ENCODE results near the gene SLC29A1.

SLC29A1 gene

DNA sequence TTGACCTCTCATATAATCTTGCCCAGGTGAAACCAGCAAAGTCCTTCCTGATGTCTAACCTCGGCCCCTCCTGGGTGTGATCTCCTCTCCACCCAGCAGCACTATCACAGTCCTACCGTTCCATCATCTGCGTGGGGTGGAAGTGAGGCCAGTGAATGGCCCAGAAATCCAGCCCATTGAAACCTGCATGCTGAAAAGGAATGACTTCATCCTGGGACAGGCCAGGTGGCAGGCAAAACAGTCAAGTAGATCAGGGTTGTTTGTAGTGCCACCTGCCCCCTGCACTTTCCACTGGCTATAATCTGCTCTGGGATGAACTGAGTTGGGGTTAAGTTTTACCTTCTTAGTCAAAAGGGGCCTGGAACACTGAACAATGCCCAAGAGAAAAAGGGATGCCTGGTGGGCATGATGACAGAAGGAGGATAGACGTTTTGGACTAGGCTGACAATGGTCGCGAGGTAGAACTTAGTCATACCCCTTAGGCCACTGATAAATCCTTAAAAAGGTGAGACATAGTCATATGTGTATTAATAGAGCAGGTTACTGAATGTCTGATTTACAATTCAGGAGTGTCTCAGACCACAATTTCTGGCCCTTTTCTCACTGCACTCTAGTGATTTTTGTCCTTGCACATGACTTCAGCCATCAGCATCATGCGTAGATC lies 15.4 kb downstream of the SLC29A1 start:
- H3K36me3 ChIP-seq (replicated peaks in 1 of 2; ENCODE audit: control insufficient read depth in 2 of 2, insufficient read depth in 2 of 2, low read length in 2 of 2) = peaks cover 2 to 17% of the 10 kb centered on the region in 2 donors
- H2AFZ ChIP-seq (ENCODE audit: low read length) = no peak overlapping the region
- no peak for DNase-seq (ENCODE audit: low spot score)
- no peak overlapping the region for H4K8ac ChIP-seq (ENCODE audit: low read depth, low read length)
- no peak overlapping the region for H3K4ac ChIP-seq (ENCODE audit: low read length)
- H2BK5ac ChIP-seq (ENCODE audit: low read length) = no peak overlapping the region
- no peak overlapping the region for H2AK5ac ChIP-seq (ENCODE audit: low read depth, low read length)
- H3K23ac ChIP-seq (ENCODE audit: low read depth, low read length, poor library complexity) = no peak overlapping the region
- peaks cover 7 to 14% of the 10 kb centered on the region in 2 donors for H3K4me1 ChIP-seq (ENCODE audit: control insufficient read depth in 2 of 2, insufficient read depth in 1 of 2, low read depth in 1 of 2, low read length in 2 of 2)
- H3K9ac ChIP-seq (ENCODE audit: low read depth, low read length, poor library complexity) = no peak overlapping the region
- H3K4me2 ChIP-seq (ENCODE audit: insufficient read depth, low read length, poor library complexity, severe bottlenecking) = no peak overlapping the region
- H3K27me3 ChIP-seq (ENCODE audit: control insufficient read depth in 3 of 3, insufficient read depth in 3 of 3, low read depth in 1 of 3, low read length in 3 of 3) = no peaks in the 10 kb centered on the region
- H3K27ac ChIP-seq (replicated peaks; ENCODE audit: low read length) = no peak overlapping the region
- no peaks in the 10 kb centered on the region for H3K9me3 ChIP-seq (replicated peaks in 1 of 2; ENCODE audit: control insufficient read depth in 2 of 2, insufficient read depth in 1 of 2, low read depth in 1 of 2, low read length in 2 of 2)
- H3K14ac ChIP-seq (ENCODE audit: low read length) = no peak overlapping the region
- H3K79me1 ChIP-seq (ENCODE audit: low read depth, low read length) = no peaks in the 10 kb centered on the region
- H2BK120ac ChIP-seq (ENCODE audit: low read depth, low read length) = no peak overlapping the region
- H3K4me3 ChIP-seq (ENCODE audit: low read length in 2 of 2) = no peak overlapping the region
- no CpG with 5 or more reads among the region's 7 CpGs for WGBS, 2 donors (ENCODE audit: extremely low coverage in 2 of 2, insufficient read length in 2 of 2, insufficient replicate concordance in 1 of 2)
- no peak overlapping the region for H3K18ac ChIP-seq (ENCODE audit: low read length)
- H2BK12ac ChIP-seq (ENCODE audit: low read length) = peak overlapping the region; percentile 11
- no peak overlapping the region for H2BK15ac ChIP-seq (ENCODE audit: low read length)
- no peak overlapping the region for H4K91ac ChIP-seq (ENCODE audit: low read depth, low read length, poor library complexity)

DNA sequence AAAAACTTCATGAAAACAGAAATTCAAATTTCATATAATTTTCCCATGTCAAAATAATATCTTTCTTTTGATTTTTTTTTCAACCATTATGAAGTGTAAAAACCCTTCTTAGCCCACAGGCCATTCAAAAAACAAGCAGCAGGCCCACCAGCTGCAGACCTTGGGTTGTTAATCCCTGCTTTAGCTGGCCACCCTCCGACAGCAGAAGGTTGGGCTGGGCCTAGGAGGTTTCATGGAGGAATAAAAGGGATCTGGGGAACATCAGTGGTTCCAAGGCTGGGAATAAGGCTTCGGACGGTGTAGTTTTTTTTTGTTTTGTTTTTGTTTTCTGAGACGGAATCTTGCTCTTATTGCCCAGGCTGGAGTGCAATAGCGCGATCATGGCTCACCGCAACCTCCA lies 19.9 kb downstream of the SLC29A1 start:
- no peak overlapping the region for H3K18ac ChIP-seq (ENCODE audit: low read length)
- no peak overlapping the region for H2AFZ ChIP-seq (ENCODE audit: low read length)
- no peak overlapping the region for H3K9ac ChIP-seq (ENCODE audit: low read depth, low read length, poor library complexity)
- no peaks in the 10 kb centered on the region for H3K79me1 ChIP-seq (ENCODE audit: low read depth, low read length)
- no peak overlapping the region for H2AK5ac ChIP-seq (ENCODE audit: low read depth, low read length)
- no peak overlapping the region for H4K8ac ChIP-seq (ENCODE audit: low read depth, low read length)
- WGBS, 2 donors (ENCODE audit: extremely low coverage in 2 of 2, insufficient read length in 2 of 2, insufficient replicate concordance in 1 of 2) = no CpG with 5 or more reads among the region's 7 CpGs
- H3K4ac ChIP-seq (ENCODE audit: low read length) = no peak overlapping the region
- no peak overlapping the region for H2BK15ac ChIP-seq (ENCODE audit: low read length)
- peaks cover 13% of the 10 kb centered on the region in 2 donors for H3K4me1 ChIP-seq (ENCODE audit: control insufficient read depth in 2 of 2, insufficient read depth in 1 of 2, low read depth in 1 of 2, low read length in 2 of 2)
- H3K27ac ChIP-seq (replicated peaks; ENCODE audit: low read length) = no peak overlapping the region
- H2BK120ac ChIP-seq (ENCODE audit: low read depth, low read length) = no peak overlapping the region
- no peak overlapping the region for H3K23ac ChIP-seq (ENCODE audit: low read depth, low read length, poor library complexity)
- no peak overlapping the region for H4K91ac ChIP-seq (ENCODE audit: low read depth, low read length, poor library complexity)
- H2BK5ac ChIP-seq (ENCODE audit: low read length) = no peak overlapping the region
- H3K9me3 ChIP-seq (replicated peaks in 1 of 2; ENCODE audit: control insufficient read depth in 2 of 2, insufficient read depth in 1 of 2, low read depth in 1 of 2, low read length in 2 of 2) = no peaks in the 10 kb centered on the region
- no peak overlapping the region for H3K4me2 ChIP-seq (ENCODE audit: insufficient read depth, low read length, poor library complexity, severe bottlenecking)
- H3K27me3 ChIP-seq (ENCODE audit: control insufficient read depth in 3 of 3, insufficient read depth in 3 of 3, low read depth in 1 of 3, low read length in 3 of 3) = no peaks in the 10 kb centered on the region
- H3K36me3 ChIP-seq (replicated peaks in 1 of 2; ENCODE audit: control insufficient read depth in 2 of 2, insufficient read depth in 2 of 2, low read length in 2 of 2) = peaks cover 2 to 5% of the 10 kb centered on the region in 2 donors
- H2BK12ac ChIP-seq (ENCODE audit: low read length) = no peak overlapping the region
- no peak overlapping the region for H3K4me3 ChIP-seq (ENCODE audit: low read length in 2 of 2)
- no peak for DNase-seq (ENCODE audit: low spot score)
- H3K14ac ChIP-seq (ENCODE audit: low read length) = no peak overlapping the region

DNA sequence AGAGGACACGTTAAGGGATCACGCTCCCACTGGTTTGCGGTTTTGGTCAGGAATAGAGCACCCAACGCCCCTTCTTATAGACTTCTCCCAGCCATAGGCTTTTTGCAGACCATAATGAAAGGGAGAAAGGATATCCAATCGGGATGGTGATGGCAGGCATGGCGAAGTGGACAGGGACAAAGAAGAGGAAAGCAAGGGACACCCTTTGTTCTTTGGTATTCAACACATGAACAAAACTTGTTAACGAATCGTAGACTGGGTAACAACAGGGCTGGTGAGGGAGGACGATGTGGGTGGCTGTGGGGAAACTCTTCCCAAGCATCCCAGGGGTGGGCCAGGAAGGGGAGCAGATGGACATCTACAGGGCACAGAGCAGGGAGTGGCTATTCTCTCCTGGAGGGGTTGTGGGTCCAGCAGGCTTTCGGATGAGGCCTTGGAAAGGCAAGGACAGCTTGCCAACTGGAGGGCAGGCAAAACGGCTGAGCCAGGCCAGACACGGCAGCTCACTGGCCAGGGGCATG lies 22.1 kb downstream of the SLC29A1 start:
- Histone ChIP-seq H2BK15ac (ENCODE audit: low read length) (peak overlapping the region; percentile 64), H2AK5ac (ENCODE audit: low read depth, low read length) (peak overlapping the region; percentile 89), H3K79me1 (ENCODE audit: low read depth, low read length) (peaks cover 3% of the 10 kb centered on the region), H3K18ac (ENCODE audit: low read length) (peak overlapping the region; percentile 96), H3K9me3 (replicated peaks in 1 of 2; ENCODE audit: control insufficient read depth in 2 of 2, insufficient read depth in 1 of 2, low read depth in 1 of 2, low read length in 2 of 2) (no peaks in the 10 kb centered on the region), H3K4me3 (ENCODE audit: low read length in 2 of 2) (peak overlapping the region in 1 of 2 donors; percentile 72), H2BK120ac (ENCODE audit: low read depth, low read length) (peak overlapping the region; percentile 91), H4K8ac (ENCODE audit: low read depth, low read length) (peak overlapping the region; percentile 19), H2AFZ (ENCODE audit: low read length) (peak overlapping the region; percentile 95), H3K27ac (replicated peaks; ENCODE audit: low read length) (peak overlapping the region; percentile 75), H2BK12ac (ENCODE audit: low read length) (peak overlapping the region; percentile 95), H3K14ac (ENCODE audit: low read length) (no peak overlapping the region), H4K91ac (ENCODE audit: low read depth, low read length, poor library complexity) (no peak overlapping the region), H2BK5ac (ENCODE audit: low read length) (peak overlapping the region; percentile 69), H3K4me2 (ENCODE audit: insufficient read depth, low read length, poor library complexity, severe bottlenecking) (peak overlapping the region; percentile 79), H3K9ac (ENCODE audit: low read depth, low read length, poor library complexity) (peak overlapping the region; percentile 91), H3K27me3 (ENCODE audit: control insufficient read depth in 3 of 3, insufficient read depth in 3 of 3, low read depth in 1 of 3, low read length in 3 of 3) (no peaks in the 10 kb centered on the region), H3K36me3 (replicated peaks in 1 of 2; ENCODE audit: control insufficient read depth in 2 of 2, insufficient read depth in 2 of 2, low read length in 2 of 2) (peaks cover 19 to 26% of the 10 kb centered on the region in 2 donors), H3K4me1 (ENCODE audit: control insufficient read depth in 2 of 2, insufficient read depth in 1 of 2, low read depth in 1 of 2, low read length in 2 of 2) (peaks cover 15 to 21% of the 10 kb centered on the region in 2 donors), H3K4ac (ENCODE audit: low read length) (peak overlapping the region; percentile 54), H3K23ac (ENCODE audit: low read depth, low read length, poor library complexity) (peak overlapping the region; percentile 6)
- no CpG with 5 or more reads among the region's 12 CpGs for WGBS, 2 donors (ENCODE audit: extremely low coverage in 2 of 2, insufficient read length in 2 of 2, insufficient replicate concordance in 1 of 2)
- no peak for DNase-seq (ENCODE audit: low spot score)

DNA sequence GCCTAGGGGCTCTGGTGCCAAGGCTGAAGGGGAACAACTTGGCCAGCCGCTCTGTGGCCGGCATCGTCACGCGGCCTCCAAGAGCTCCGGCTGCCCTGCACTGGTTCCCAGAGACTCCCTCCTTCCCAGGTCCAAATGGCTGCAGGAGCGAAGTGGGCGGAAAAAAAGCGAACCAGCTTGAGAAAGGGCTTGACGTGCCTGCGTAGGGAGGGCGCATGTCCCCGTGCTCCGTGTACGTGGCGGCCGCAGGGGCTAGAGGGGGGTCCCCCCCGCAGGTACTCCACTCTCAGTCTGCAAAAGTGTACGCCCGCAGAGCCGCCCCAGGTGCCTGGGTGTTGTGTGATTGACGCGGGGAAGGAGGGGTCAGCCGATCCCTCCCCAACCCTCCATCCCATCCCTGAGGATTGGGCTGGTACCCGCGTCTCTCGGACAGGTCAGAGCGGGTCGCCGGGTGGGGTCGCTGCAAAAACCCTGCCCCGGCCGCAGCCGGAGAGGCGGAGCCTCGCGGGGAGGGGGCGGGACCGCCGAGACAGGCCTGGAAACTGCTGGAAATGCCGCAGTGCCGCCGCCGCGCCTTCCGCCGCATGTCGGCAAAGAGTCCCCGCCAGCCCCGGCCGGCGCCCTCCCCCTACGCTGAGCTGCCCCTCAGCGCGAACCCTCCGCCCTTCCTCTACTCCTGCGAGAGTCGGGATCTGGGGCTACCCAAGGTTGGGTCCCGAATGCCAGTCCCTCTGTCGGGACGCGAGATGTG lies 22.7 kb downstream of the SLC29A1 start:
- peak overlapping the region; percentile 79 for H3K27ac ChIP-seq (replicated peaks; ENCODE audit: low read length)
- peak overlapping the region; percentile 95 for H2AFZ ChIP-seq (ENCODE audit: low read length)
- peak overlapping the region; percentile 88 for H2BK15ac ChIP-seq (ENCODE audit: low read length)
- peak overlapping the region; percentile 87 to 91 for H3K4me3 ChIP-seq (ENCODE audit: low read length in 2 of 2)
- DNase-seq (ENCODE audit: low spot score) = peak; percentile 95
- H3K27me3 ChIP-seq (ENCODE audit: control insufficient read depth in 3 of 3, insufficient read depth in 3 of 3, low read depth in 1 of 3, low read length in 3 of 3) = no peaks in the 10 kb centered on the region
- peaks cover 24 to 33% of the 10 kb centered on the region in 2 donors for H3K36me3 ChIP-seq (replicated peaks in 1 of 2; ENCODE audit: control insufficient read depth in 2 of 2, insufficient read depth in 2 of 2, low read length in 2 of 2)
- H2BK12ac ChIP-seq (ENCODE audit: low read length) = peak overlapping the region; percentile 95
- H4K91ac ChIP-seq (ENCODE audit: low read depth, low read length, poor library complexity) = no peak overlapping the region
- no CpG with 5 or more reads among the region's 62 CpGs for WGBS, 2 donors (ENCODE audit: extremely low coverage in 2 of 2, insufficient read length in 2 of 2, insufficient replicate concordance in 1 of 2)
- H3K14ac ChIP-seq (ENCODE audit: low read length) = no peak overlapping the region
- peak overlapping the region; percentile 33 for H4K8ac ChIP-seq (ENCODE audit: low read depth, low read length)
- H3K4me2 ChIP-seq (ENCODE audit: insufficient read depth, low read length, poor library complexity, severe bottlenecking) = peak overlapping the region; percentile 79
- peaks cover 3% of the 10 kb centered on the region for H3K79me1 ChIP-seq (ENCODE audit: low read depth, low read length)
- H3K23ac ChIP-seq (ENCODE audit: low read depth, low read length, poor library complexity) = peak overlapping the region; percentile 90
- peak overlapping the region; percentile 91 for H3K9ac ChIP-seq (ENCODE audit: low read depth, low read length, poor library complexity)
- H3K18ac ChIP-seq (ENCODE audit: low read length) = peak overlapping the region; percentile 96
- H3K9me3 ChIP-seq (replicated peaks in 1 of 2; ENCODE audit: control insufficient read depth in 2 of 2, insufficient read depth in 1 of 2, low read depth in 1 of 2, low read length in 2 of 2) = no peaks in the 10 kb centered on the region
- peak overlapping the region; percentile 54 for H3K4ac ChIP-seq (ENCODE audit: low read length)
- peaks cover 15 to 21% of the 10 kb centered on the region in 2 donors for H3K4me1 ChIP-seq (ENCODE audit: control insufficient read depth in 2 of 2, insufficient read depth in 1 of 2, low read depth in 1 of 2, low read length in 2 of 2)
- peak overlapping the region; percentile 69 for H2BK5ac ChIP-seq (ENCODE audit: low read length)
- peak overlapping the region; percentile 91 for H2BK120ac ChIP-seq (ENCODE audit: low read depth, low read length)
- H2AK5ac ChIP-seq (ENCODE audit: low read depth, low read length) = peak overlapping the region; percentile 89

Measured in neuronal stem cell (in vitro differentiated cells).